HepG2 (cell line): Measurements from ENCODE around the gene HMBS.

Experiments used
- ATF6 ChIP-seq: sonication (generic); formaldehyde crosslinking; conservative IDR thresholded peaks from 2 replicates; pipeline ENCODE4 v1.4.0; 2020; ENCODE audit warnings: missing genetic modification reagents
- MYC ChIP-seq: sonication (generic); formaldehyde crosslinking; IDR thresholded peaks from 2 replicates; pipeline ENCODE4 v1.9.0; 2021; ENCODE audit warnings: missing genetic modification reagents, borderline replicate concordance
- NR2C2 ChIP-seq: sonication (generic); formaldehyde crosslinking; IDR thresholded peaks from 2 replicates; pipeline ENCODE4 v1.4.0; 2020; ENCODE audit warnings: missing genetic modification reagents, mild to moderate bottlenecking, moderate library complexity, borderline replicate concordance
- SETDB1 ChIP-seq: sonication (generic); formaldehyde crosslinking; IDR thresholded peaks from 2 replicates; pipeline ENCODE4 v1.5.1; 2020; ENCODE audit warnings: missing genetic modification reagents, mild to moderate bottlenecking, borderline replicate concordance
- SRSF9 ChIP-seq: fragments of 200-400 bp; formaldehyde crosslinking; IDR thresholded peaks from 2 replicates; pipeline ENCODE4 v1.6.1; 2018; ENCODE audit warnings: borderline replicate concordance, mild to moderate bottlenecking, low read depth, low read length; ENCODE audit not compliant: insufficient read depth, poor library complexity, severe bottlenecking
- TAF1 ChIP-seq: sonication (generic); formaldehyde crosslinking; IDR thresholded peaks from 2 replicates; pipeline ENCODE4 v1.4.0; 2020; ENCODE audit warnings: missing genetic modification reagents
- ZFX ChIP-seq: sonication (generic); formaldehyde crosslinking; IDR thresholded peaks from 2 replicates; pipeline ENCODE4 v1.4.0; 2020; ENCODE audit warnings: mild to moderate bottlenecking, low read depth, missing genetic modification reagents, moderate library complexity
- ZNF549 ChIP-seq: sonication (generic); formaldehyde crosslinking; IDR thresholded peaks from 2 replicates; pipeline ENCODE4 v1.5.0; 2020; ENCODE audit warnings: missing genetic modification reagents
- ZNF614 ChIP-seq: IDR thresholded peaks from 2 replicates; pipeline ENCODE4 v1.6.1; 2018; ENCODE audit warnings: missing biosample characterization, missing genetic modification reagents, inconsistent platforms, borderline replicate concordance

GRCh38 chr11:119077839-119078238, 6.8 kb upstream of the HMBS start:
- no peak for TF ChIP-seq ZNF549 (CRISPR knock-in tag)
- TF ChIP-seq SRSF9 = no peak
- no peak for TF ChIP-seq TAF1 (CRISPR knock-in tag)
- TF ChIP-seq MYC = no peak
- no peak for TF ChIP-seq ATF6 (CRISPR knock-in tag)
- TF ChIP-seq SETDB1 = no peak
- TF ChIP-seq ZFX = no peak
- TF ChIP-seq NR2C2 = no peak
- TF ChIP-seq ZNF614 = no peak
